Suprapubic skin (tissue), 4 donors: ENCODE data around the gene RELN. TPM values are rescaled to one million over a fixed set of nuclear protein-coding genes. Genes with fewer than 3 reads are reported as not detected.

ENCODE experiments used
- DNase-seq, 2 donors: peaks; one replicate each; pipeline ENCODE4 v3.0.0-alpha.2; 2019; ENCODE audit warnings: low spot score in 2 of 2
- H3K27ac ChIP-seq: fragments of 200-600 bp; sonication (generic); one replicate; pipeline ENCODE4 v1.5.1; 2019
- H3K27me3 ChIP-seq: fragments of 200-600 bp; sonication (generic); one replicate; pipeline ENCODE4 v1.5.1; 2019
- H3K36me3 ChIP-seq: fragments of 200-600 bp; sonication (generic); one replicate; pipeline ENCODE4 v1.5.1; 2019
- H3K4me1 ChIP-seq: fragments of 200-600 bp; sonication (generic); one replicate; pipeline ENCODE4 v1.5.1; 2019
- H3K4me3 ChIP-seq: fragments of 200-600 bp; sonication (generic); one replicate; pipeline ENCODE4 v1.5.1; 2019; ENCODE audit warnings: mild to moderate bottlenecking
- H3K9me3 ChIP-seq: fragments of 200-600 bp; sonication (generic); one replicate; pipeline ENCODE4 v1.5.1; 2019
- EP300 ChIP-seq: sonication (generic); formaldehyde crosslinking; IDR thresholded peaks from one replicate; pipeline ENCODE4 v1.6.1; 2017; ENCODE audit warnings: antibody characterized with exemption
- POLR2A ChIP-seq, 2 donors: fragments of 450-650 bp; IDR thresholded peaks; one replicate each; pipeline ENCODE4 v1.6.1; 2017; ENCODE audit warnings: antibody characterized with exemption in 2 of 2, mild to moderate bottlenecking in 2 of 2, moderate library complexity in 2 of 2
- POLR2AphosphoS5 ChIP-seq, 3 donors: sonication (generic); formaldehyde crosslinking; IDR thresholded peaks; one replicate each; pipeline ENCODE4 v1.6.1; 2017; ENCODE audit warnings: antibody characterized with exemption in 3 of 3
- WGBS: methylation state at CpG from one replicate; pipeline ENCODE4 v1.1.5; 2018; 5-methylcytosine and 5-hydroxymethylcytosine counted together
- total RNA-seq, 4 donors: library from RNA; depleted of rRNA; stranded (reverse); fragments of >200 nt; gene quantifications; one replicate each; pipeline ENCODE4 v1.1.0, GENCODE V29; 2016
- TF ChIP-seq, protein P1 (sequence below), 2 donors: fragments of 200-600 bp in 1 of 2; fragments of 450-650 bp in 1 of 2; sonication (generic) in 1 of 2; IDR thresholded peaks; one replicate each; pipeline ENCODE4 v1.5.1; 2016 to 2019; ENCODE audit warnings: antibody characterized with exemption in 2 of 2, mild to moderate bottlenecking in 1 of 2, moderate library complexity in 1 of 2

RELN gene
- total RNA-seq, 4 donors from 2014 or later = 0.72 to 1.8 (median 1.3) TPM

DNA sequence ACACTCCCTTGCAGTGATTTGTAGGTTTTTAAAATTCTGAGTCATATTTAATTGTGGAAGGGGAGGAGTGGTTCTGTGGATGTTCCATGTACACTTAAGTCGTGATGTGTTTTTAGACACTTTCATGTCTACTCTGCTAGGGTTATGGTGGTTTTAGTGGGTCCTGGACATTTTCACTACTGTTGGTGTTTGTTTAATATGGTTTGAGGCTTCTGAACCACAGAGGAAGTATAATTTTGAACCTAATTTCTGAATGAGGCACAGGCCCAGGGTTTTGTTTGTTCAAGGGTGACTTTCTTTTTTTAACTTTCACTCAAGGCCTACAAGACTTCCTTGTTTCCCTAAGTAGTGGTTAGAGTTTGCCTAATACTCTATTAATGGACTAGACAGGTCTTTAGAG is 556.7 kb downstream of the RELN start:
- no peak for DNase-seq
- Histone ChIP-seq H3K27me3 (no peaks in the 10 kb centered on the region), H3K4me1 (no peaks in the 10 kb centered on the region), H3K4me3 (no peak overlapping the region), H3K36me3 (no peaks in the 10 kb centered on the region), H3K9me3 (no peaks in the 10 kb centered on the region), H3K27ac (no peak overlapping the region)
- WGBS = 79% methylated on average over 1 of the region's 1 CpG
- no peak for TF ChIP-seq POLR2A (IDR thresholded peaks at IDR 0.05)
- TF ChIP-seq EP300 = no peak
- TF ChIP-seq, protein P1, sequence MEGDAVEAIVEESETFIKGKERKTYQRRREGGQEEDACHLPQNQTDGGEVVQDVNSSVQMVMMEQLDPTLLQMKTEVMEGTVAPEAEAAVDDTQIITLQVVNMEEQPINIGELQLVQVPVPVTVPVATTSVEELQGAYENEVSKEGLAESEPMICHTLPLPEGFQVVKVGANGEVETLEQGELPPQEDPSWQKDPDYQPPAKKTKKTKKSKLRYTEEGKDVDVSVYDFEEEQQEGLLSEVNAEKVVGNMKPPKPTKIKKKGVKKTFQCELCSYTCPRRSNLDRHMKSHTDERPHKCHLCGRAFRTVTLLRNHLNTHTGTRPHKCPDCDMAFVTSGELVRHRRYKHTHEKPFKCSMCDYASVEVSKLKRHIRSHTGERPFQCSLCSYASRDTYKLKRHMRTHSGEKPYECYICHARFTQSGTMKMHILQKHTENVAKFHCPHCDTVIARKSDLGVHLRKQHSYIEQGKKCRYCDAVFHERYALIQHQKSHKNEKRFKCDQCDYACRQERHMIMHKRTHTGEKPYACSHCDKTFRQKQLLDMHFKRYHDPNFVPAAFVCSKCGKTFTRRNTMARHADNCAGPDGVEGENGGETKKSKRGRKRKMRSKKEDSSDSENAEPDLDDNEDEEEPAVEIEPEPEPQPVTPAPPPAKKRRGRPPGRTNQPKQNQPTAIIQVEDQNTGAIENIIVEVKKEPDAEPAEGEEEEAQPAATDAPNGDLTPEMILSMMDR (IDR thresholded peaks at IDR 0.05) = no peak

DNA sequence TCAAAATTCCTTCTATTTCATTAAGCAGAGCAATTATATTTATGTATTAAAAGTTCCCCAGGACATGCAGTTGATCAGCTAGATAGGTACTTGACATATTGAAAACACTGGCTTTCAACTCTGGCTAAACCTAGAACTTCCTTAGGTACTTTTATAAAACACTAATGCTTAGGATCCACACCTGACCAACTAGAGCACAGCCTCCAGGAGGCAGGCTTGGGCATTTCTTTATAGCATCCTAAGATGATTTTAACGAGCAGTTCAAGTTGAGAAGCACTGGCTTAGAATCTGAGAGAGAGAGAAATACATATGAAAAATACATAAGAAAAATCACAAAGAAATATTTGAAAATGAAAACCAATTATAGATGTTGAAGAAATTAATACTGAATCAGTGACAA is 564.3 kb downstream of the RELN start:
- Histone ChIP-seq H3K27me3 (no peaks in the 10 kb centered on the region), H3K27ac (no peak overlapping the region), H3K4me3 (no peak overlapping the region), H3K36me3 (no peaks in the 10 kb centered on the region), H3K4me1 (no peaks in the 10 kb centered on the region), H3K9me3 (no peaks in the 10 kb centered on the region)
- TF ChIP-seq, protein P1 (IDR thresholded peaks at IDR 0.05) = no peak
- TF ChIP-seq POLR2AphosphoS5 (IDR thresholded peaks at IDR 0.05) (no peak), POLR2A (IDR thresholded peaks at IDR 0.05) (no peak), EP300 (no peak)
- 59% methylated on average over 1 of the region's 1 CpG for WGBS
- DNase-seq = no peak

DNA sequence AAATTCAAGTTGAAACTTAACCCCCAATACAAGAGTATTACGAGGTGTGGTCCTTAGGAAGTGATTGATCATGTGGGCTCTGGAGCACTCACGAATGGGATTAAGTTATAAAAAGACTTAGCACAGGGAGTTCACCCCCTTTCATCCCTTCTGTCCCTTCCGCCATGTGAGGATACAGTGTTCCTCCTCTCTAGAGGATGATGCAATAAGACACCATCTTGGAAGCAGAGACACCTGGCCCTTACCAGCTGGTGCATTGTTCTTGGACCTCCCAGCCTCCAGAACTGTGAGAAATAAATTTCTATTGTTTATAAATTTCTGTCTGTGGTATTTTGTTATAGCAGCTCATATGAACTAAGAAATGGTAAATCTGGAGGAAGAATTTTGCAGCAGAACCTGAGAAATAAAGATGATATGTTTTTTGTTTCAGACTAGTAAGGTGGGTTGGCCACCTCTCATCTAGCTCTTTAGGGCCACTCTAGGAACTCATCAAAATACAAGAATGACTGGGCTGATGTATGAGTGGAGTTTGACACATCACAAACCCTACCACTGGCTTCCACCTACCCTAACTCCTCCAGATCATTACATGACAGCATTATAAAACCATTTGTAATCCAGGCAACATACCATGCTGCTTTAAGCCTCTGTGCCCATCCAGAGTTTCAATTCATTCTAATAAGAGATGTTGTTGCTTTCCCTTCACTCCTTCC is 565.8 kb downstream of the RELN start:
- H3K9me3 ChIP-seq = no peaks in the 10 kb centered on the region
- no peak overlapping the region for H3K4me3 ChIP-seq
- H3K4me1 ChIP-seq = no peaks in the 10 kb centered on the region
- H3K27ac ChIP-seq = no peak overlapping the region
- WGBS = 65% methylated on average over 3 of the region's 3 CpGs
- no peak for TF ChIP-seq POLR2AphosphoS5 (IDR thresholded peaks at IDR 0.05)
- H3K36me3 ChIP-seq = no peaks in the 10 kb centered on the region
- H3K27me3 ChIP-seq = no peaks in the 10 kb centered on the region
- no peak for DNase-seq

Other genes starting within 250 kb of the RELN start
- gene ORC5, start 218.4 kb upstream of the RELN start, total RNA-seq = 10 to 100 TPM; 10.5 to 28.7 (median 13.5) TPM